VCaP (cell line): ENCODE measurements around the gene SPINT2.

Experiments used
- H3K27ac ChIP-seq: fragments of 450-650 bp; 2 replicates; pipeline ENCODE4 v1.5.1; 2017
- CTCF ChIP-seq: fragments of 450-650 bp; conservative IDR thresholded peaks from 2 replicates; pipeline ENCODE4 v1.5.1; 2017; ENCODE audit warnings: mild to moderate bottlenecking, moderate library complexity

The SPINT2 gene

GRCh38 chr19:38321646-38322196 lies 57.3 kb downstream of the SPINT2 start:
- TF ChIP-seq CTCF = no peak
- no peak overlapping the region for H3K27ac ChIP-seq

- H3K27ac ChIP-seq = no peak overlapping the region
- TF ChIP-seq CTCF = no peak
Observed at GRCh38 chr19:38323291-38323690, 58.9 kb downstream of the SPINT2 start.

- TF ChIP-seq CTCF = no peak
- no peak overlapping the region for H3K27ac ChIP-seq
Observed at GRCh38 chr19:38324431-38324830, 60.1 kb downstream of the SPINT2 start.

- no peak for TF ChIP-seq CTCF
- H3K27ac ChIP-seq = no peak overlapping the region
Observed at GRCh38 chr19:38326591-38326990, 62.2 kb downstream of the SPINT2 start.

GRCh38 chr19:38329651-38330050 lies 65.3 kb downstream of the SPINT2 start:
- TF ChIP-seq CTCF = no peak
- no peak overlapping the region for H3K27ac ChIP-seq

GRCh38 chr19:38331728-38332127 lies 67.4 kb downstream of the SPINT2 start:
- TF ChIP-seq CTCF = no peak
- no peak overlapping the region for H3K27ac ChIP-seq

- no peak for TF ChIP-seq CTCF
- no peak overlapping the region for H3K27ac ChIP-seq
Observed at GRCh38 chr19:38333245-38333644, 68.9 kb downstream of the SPINT2 start.
